ENCODE measurements around the gene TGFBI. TPM values are rescaled to one million over a fixed set of nuclear protein-coding genes. Genes with fewer than 3 reads are reported as not detected.

The TGFBI gene
- total and polyA plus RNA-seq, 8 donors, result 3.7 to 50.1 (median 14.3) TPM

GRCh38 chr5:136055612-136056309 lies 27.0 kb downstream of the TGFBI start:
- intact Hi-C loops (cut with DNase I), result no loop called here
- no peaks in the 10 kb centered on the region for H3K27me3 ChIP-seq
- no peak overlapping the region for H3K27ac ChIP-seq
- FAIRE-seq (no peak), ATAC-seq (no peak), DNase-seq (no peak)
- H3K4me1 ChIP-seq, result no peaks in the 10 kb centered on the region
- H3K36me3 ChIP-seq, result no peaks in the 10 kb centered on the region
- H3K9me3 ChIP-seq, result no peaks in the 10 kb centered on the region
- 83 to 90% methylated on average over 14 of the region's 14 CpGs for WGBS, 2 donors
- TF ChIP-seq CTCF (IDR thresholded peaks at IDR 0.05), result no peak
- H3K4me3 ChIP-seq, result no peak overlapping the region

- intact Hi-C loops (cut with DNase I), result no loop called here
Observed at GRCh38 chr5:136056336-136056735, 27.5 kb downstream of the TGFBI start.

GRCh38 chr5:136056771-136057335 lies 28.1 kb downstream of the TGFBI start:
- ATAC-seq (no peak), DNase-seq (no peak), FAIRE-seq (no peak)
- Histone ChIP-seq H3K4me1 (no peaks in the 10 kb centered on the region), H3K9me3 (no peaks in the 10 kb centered on the region), H3K36me3 (no peaks in the 10 kb centered on the region), H3K27me3 (no peaks in the 10 kb centered on the region), H3K4me3 (no peak overlapping the region), H3K27ac (no peak overlapping the region)
- no peak for TF ChIP-seq CTCF (IDR thresholded peaks at IDR 0.05)
- intact Hi-C loops (cut with DNase I), result no loop called here
- 76 to 86% methylated on average over 8 of the region's 8 CpGs for WGBS, 2 donors

More at GRCh38 chr5:136056336-136056735, 27.5 kb downstream of the TGFBI start:
- Histone ChIP-seq H3K27me3 (no peaks in the 10 kb centered on the region), H3K9me3 (no peaks in the 10 kb centered on the region), H3K36me3 (no peaks in the 10 kb centered on the region), H3K27ac (no peak overlapping the region), H3K4me3 (no peak overlapping the region), H3K4me1 (no peaks in the 10 kb centered on the region)
- 82 to 88% methylated on average over 5 of the region's 5 CpGs for WGBS, 2 donors
- DNase-seq (no peak), ATAC-seq (no peak), FAIRE-seq (no peak)
- no peak for TF ChIP-seq CTCF (IDR thresholded peaks at IDR 0.05)

- Histone ChIP-seq H3K4me1 (no peaks in the 10 kb centered on the region), H3K9me3 (no peaks in the 10 kb centered on the region), H3K36me3 (no peaks in the 10 kb centered on the region), H3K27ac (no peak overlapping the region), H3K27me3 (no peaks in the 10 kb centered on the region), H3K4me3 (no peak overlapping the region)
- DNase-seq (no peak), ATAC-seq (no peak), FAIRE-seq (no peak)
- WGBS, 2 donors, result 59 to 81% methylated on average over 5 of the region's 5 CpGs
- no peak for TF ChIP-seq CTCF (IDR thresholded peaks at IDR 0.05)
- intact Hi-C loops (cut with DNase I), result no loop called here
Observed at GRCh38 chr5:136057401-136058038, 28.7 kb downstream of the TGFBI start.

All from pancreas (tissue), 10 donors.